Bronchial epithelial cell (primary cell): Measurements from ENCODE around the gene PROSER2. TPM values are rescaled to one million over a fixed set of nuclear protein-coding genes. Genes with fewer than 3 reads are reported as not detected.

Source experiments
- DNase-seq: peaks from one replicate; pipeline ENCODE4 v3.0.0-alpha.2; 2010; ENCODE audit warnings: low read depth
- FAIRE-seq: peaks from 2 replicates; lab custom pipeline; 2011; peaks lifted over from hg19 to GRCh38; lab: Jason Lieb, UNC
- H3K27me3 ChIP-seq: 2 replicates; pipeline ENCODE4 v1.5.1; 2011; ENCODE audit warnings: low read length; ENCODE audit not compliant: control insufficient read depth, insufficient read depth
- H3K36me3 ChIP-seq: 2 replicates; pipeline ENCODE4 v1.5.1; 2011; ENCODE audit warnings: low read length; ENCODE audit not compliant: control insufficient read depth, insufficient read depth
- H3K4me3 ChIP-seq: 2 replicates; pipeline ENCODE4 v1.5.1; 2011; ENCODE audit warnings: mild to moderate bottlenecking, low read depth, low read length, control low read depth
- CTCF ChIP-seq: IDR thresholded peaks from 2 replicates; pipeline ENCODE4 v1.5.1; 2011; ENCODE audit warnings: mild to moderate bottlenecking, moderate library complexity, low read length, control low read depth, inconsistent platforms; ENCODE audit not compliant: insufficient read depth, severe bottlenecking
- total RNA-seq: library from RNA; depleted of rRNA; stranded (reverse); fragments of >200 nt; gene quantifications from 2 replicates; pipeline ENCODE4 v1.2.1, GENCODE V29; 2014

PROSER2 gene
- total RNA-seq, 1 donor from 2014 or later = 20.8 TPM

GRCh38 chr10:11896549-11897200 is 73.5 kb downstream of the PROSER2 start:
- no peaks in the 10 kb centered on the region for H3K27me3 ChIP-seq
- no peak for TF ChIP-seq CTCF
- no peak for FAIRE-seq
- H3K4me3 ChIP-seq = no peak overlapping the region
- no peak for DNase-seq
- no peaks in the 10 kb centered on the region for H3K36me3 ChIP-seq

GRCh38 chr10:11898033-11898371 is 74.8 kb downstream of the PROSER2 start:
- no peaks in the 10 kb centered on the region for H3K27me3 ChIP-seq
- peak; percentile 20 for DNase-seq
- no peak for FAIRE-seq
- TF ChIP-seq CTCF = no peak
- H3K36me3 ChIP-seq = no peaks in the 10 kb centered on the region
- H3K4me3 ChIP-seq = no peak overlapping the region

GRCh38 chr10:11898372-11899066 is 75.4 kb downstream of the PROSER2 start:
- Histone ChIP-seq H3K36me3 (no peaks in the 10 kb centered on the region), H3K4me3 (no peak overlapping the region), H3K27me3 (no peaks in the 10 kb centered on the region)
- FAIRE-seq = peak; percentile 94
- TF ChIP-seq CTCF = no peak
- DNase-seq = peak; percentile 88

GRCh38 chr10:11899067-11899876 is 76.1 kb downstream of the PROSER2 start:
- Histone ChIP-seq H3K4me3 (no peak overlapping the region), H3K36me3 (no peaks in the 10 kb centered on the region), H3K27me3 (no peaks in the 10 kb centered on the region)
- DNase-seq (no peak), FAIRE-seq (peak; percentile 40)
- no peak for TF ChIP-seq CTCF

GRCh38 chr10:11901036-11901301 is 77.8 kb downstream of the PROSER2 start:
- TF ChIP-seq CTCF = no peak
- H3K4me3 ChIP-seq = no peak overlapping the region
- FAIRE-seq = no peak
- H3K27me3 ChIP-seq = no peaks in the 10 kb centered on the region
- DNase-seq = no peak
- no peaks in the 10 kb centered on the region for H3K36me3 ChIP-seq
